Erythroblast (primary cell): ENCODE data around the gene ACSL3.

Source experiments
- GATA1 ChIP-seq: IDR thresholded peaks from 2 replicates; pipeline ENCODE4 v1.6.1; 2011; ENCODE audit warnings: low read depth, mild to moderate bottlenecking, control low read depth, low read length, moderate library complexity
- POLR2A ChIP-seq: IDR thresholded peaks from 2 replicates; pipeline ENCODE4 v1.6.1; 2011; ENCODE audit warnings: mild to moderate bottlenecking, low read length

DNA sequence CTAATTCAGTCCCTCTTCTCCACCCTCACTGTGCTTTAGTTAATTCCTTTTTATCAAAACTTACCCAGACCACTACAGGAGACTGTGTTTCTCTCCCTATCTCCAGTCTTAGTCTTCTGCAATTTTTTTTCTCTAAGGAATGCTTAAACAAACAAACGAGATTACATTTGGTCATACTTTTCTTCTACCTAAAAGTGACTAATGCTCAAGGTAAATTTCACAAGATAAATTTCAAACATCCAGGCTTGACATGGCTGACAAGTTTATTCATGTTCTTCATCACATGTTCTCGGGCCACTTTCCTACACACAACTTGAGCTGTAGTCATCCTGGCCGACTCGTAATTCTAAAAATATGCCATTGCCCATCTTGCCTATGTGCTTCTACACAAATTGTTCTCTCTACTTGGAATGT is 23.2 kb upstream of the ACSL3 start:
- no peak for TF ChIP-seq POLR2A
- TF ChIP-seq GATA1 = no peak
